Erythroblast (primary cell): ENCODE data around the gene ADAMTS12.

Source experiments
- GATA1 ChIP-seq: IDR thresholded peaks from 2 replicates; pipeline ENCODE4 v1.6.1; 2011; ENCODE audit warnings: low read depth, mild to moderate bottlenecking, control low read depth, low read length, moderate library complexity
- POLR2A ChIP-seq: IDR thresholded peaks from 2 replicates; pipeline ENCODE4 v1.6.1; 2011; ENCODE audit warnings: mild to moderate bottlenecking, low read length

DNA sequence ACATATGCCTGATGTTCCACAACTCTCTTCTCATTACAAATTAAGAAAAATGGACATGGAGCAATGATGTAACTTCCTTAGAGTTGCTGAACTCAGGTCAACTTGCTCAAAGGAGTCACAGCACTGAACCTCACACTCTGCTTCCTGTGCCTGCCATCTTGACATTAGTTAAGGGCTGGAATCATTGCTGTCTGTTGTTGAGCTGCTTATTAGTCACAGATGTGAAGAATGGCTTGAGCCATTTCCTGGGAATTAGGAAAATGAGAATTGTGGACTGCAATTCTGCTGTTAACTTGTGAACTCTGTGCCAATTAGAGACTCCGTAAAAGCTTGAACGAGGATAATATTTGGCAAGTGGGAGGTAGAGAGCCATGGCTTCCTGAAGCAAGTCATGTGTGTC, 212.0 kb downstream of the ADAMTS12 start:
- no peak for TF ChIP-seq POLR2A
- no peak for TF ChIP-seq GATA1
